NCI-H2227 (cell line): ENCODE results near the gene PBX2.
"Not testable (repeated sequence)": the region's sequence is repeated elsewhere in the genome, so short reads cannot be mapped to it uniquely, and the experiment has no call there.

Source experiments
- DNase-seq: peaks from one replicate; lab custom pipeline; 2025; ENCODE audit not compliant: unreplicated experiment; lab: John Stamatoyannopoulos, UW

Gene PBX2

DNA sequence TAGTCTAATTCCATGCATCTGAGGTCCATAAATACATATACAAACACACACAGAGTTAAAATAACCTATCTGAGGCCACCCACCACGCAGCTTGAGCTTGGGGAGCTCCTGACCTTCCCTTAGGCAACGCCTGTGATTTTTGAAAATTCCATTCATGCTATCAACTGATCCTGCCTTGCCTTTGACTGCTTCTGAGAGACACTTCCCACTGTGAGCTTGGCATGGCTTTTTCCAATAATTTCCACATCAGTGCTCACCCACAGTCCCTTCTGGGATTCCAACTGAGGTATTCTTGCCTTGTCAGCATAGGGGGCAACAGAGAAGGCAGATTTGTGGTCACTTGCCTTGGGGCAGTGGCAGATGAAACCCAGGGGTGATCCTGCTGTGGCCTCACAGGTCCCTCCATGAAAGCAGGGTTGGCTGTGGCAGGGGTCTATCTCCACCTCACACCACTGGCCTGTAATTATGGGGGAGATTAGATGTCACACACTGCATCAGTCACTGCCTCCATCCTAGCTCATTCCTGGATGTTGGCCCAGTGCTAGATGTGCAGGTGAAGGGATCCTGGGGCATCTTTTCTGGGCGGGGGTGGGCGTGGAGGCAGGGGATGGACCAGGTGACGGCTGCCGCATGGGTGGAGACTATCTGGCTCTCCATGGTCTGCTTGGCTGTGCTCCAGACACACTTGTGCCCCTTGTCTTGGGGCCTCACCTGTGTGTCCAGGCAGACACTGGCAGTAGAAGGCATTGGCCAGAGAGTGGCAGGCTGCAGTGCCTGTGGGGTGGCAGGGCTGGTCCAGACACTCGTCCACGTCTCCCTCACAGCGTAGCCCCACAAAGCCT, 13.6 kb upstream of the PBX2 start:
- no peak for DNase-seq

GRCh38 chr6:32202186-32202585, 12.2 kb upstream of the PBX2 start:
- DNase-seq: no peak

DNA sequence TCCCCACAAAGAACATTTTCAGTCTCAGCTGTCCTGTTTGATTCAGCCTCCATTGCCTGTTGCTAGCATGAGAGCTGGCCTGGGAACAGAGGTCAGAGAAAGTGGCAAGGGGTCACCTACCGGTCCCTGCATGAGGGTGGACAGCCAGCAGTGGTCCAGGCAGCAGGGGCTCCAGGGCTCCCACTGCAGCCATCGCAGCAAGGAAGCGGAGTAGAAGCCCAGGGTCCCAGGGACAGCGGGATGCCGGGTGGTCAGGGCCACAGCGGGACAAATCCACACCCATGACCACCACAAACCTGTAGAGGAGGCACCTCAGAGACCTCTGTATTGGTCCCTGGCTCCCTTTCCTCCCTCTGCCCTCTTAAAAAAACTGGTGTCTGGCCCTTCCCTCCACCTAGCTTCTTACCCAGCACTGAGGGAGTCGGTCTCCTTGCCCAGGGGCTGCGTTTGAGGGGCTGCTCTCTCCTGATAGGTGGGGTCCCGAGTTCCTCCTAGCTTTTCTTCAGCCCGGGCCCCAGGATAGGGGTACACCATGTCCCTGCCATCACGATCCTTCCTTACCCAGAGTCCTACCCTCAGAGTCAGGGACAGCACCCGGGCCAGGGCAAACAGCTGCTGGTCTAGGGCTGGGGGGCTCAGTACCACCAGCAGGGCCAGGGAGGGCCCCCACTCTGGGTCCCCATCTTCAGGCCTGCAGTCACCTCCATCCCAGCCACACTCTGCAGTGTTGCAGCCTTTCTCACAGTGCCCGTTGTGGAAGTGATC, 10.9 kb upstream of the PBX2 start:
- DNase-seq: no peak

GRCh38 chr6:32198866-32199265, 8.9 kb upstream of the PBX2 start:
- no peak for DNase-seq

GRCh38 chr6:32198345-32198696, 8.3 kb upstream of the PBX2 start:
- no peak for DNase-seq

DNA sequence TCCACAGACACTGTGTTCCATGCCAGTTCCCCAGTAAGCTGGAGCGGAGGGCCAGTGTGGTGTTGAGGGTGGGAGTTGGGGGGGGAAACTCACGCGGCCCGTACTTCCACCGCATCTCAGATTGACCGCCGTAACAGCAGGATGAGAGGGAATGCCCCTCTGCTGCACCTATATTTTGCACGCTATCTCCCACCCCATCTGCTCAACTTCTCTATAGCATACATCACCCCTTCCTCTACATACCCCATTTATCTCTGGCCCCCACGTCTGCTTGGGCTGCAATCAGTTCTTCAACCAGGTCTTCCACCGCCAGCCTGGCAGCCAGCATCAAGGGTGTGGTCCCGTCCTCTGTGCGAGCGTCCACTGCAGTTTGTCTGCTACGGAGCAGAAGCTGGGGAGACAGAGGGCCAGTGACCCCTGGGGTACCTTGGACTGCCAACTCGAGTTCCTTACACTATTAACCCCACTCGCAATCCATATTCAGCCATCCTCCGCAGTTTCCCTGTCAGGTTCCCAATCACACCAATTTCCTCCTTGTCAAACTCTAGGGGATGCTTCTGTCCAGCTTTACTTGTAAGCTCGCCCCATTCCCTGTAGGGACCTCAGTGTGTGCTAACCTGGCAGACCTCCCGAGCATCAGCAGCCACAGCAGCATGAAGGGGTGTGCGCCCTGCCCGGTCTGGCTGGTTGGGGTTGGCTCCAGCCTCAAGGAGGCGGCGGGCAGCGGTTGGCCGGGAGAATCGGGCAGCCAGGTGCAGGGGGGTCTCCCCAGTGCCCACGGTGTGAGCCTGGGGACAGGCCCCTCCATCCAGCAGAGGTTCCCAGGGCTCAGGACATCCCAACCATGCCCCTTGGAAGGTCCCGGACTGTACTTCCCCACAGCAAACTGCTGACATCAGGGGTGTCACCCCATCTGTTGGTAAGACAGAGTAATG, 6.9 kb upstream of the PBX2 start:
- DNase-seq: peak; percentile 65

GRCh38 chr6:32195902-32196681, 6.1 kb upstream of the PBX2 start:
- peak; percentile 97 for DNase-seq

- peak; percentile 100 for DNase-seq
Observed at GRCh38 chr6:32195652-32195901, 5.6 kb upstream of the PBX2 start.

DNA sequence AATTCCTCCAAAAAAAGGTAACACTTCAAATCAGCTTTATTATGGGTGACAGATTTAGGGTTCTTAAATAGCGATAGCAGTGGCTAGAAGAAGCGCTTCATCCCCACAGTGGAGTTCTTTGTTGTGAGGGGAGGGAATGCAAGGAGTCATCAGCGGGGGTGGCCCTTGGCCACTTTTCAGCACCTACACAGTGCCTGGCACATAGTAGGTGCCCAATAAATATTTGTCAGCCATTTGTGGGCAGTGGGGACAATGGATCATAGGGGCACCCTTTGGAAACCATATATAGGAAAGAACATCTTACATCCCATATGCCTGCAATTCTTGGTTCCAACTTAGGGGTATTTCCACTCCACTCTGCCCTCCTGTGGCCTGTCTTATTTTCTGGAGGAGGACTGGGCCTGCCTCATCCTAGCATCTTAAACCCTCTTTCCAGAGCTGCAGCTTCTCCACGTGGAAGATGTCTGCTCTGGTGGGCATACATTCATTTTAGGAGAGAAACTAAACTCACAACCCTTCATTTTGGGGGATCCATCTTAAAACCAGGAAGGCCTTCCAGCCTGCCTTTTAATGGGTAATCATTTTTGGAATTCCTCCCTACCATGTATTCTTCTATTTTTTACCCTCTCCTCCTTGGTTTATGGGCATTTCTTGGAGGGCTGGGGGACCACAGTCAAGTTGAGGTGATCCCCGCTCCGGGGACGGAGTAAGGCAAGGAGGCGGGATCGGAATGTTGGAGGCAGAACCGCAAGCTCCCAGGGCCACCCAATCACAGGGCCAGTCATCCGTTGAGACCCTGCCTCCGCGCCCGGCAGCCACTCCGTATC, 5.0 kb upstream of the PBX2 start:
- peak; percentile 65 for DNase-seq

DNA sequence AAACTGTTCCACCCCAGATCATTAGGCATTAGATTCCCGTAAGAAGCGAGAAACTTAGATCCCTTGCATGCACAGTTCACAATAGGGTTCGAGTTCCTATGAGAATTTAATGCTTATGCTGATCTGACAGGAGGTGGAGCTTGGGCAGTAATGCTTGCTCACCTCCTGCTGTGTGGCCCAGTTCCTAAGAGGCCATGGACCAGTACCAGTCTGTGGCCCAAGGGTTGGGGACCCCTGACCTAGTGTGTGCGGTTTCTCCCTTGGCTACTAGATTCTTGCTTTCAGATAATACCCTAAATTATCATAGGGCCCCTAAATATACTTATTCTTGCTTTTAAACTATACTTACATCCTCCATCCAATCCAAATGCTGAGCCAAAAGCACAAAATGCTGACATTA, 4.4 kb upstream of the PBX2 start:
- no peak for DNase-seq

DNA sequence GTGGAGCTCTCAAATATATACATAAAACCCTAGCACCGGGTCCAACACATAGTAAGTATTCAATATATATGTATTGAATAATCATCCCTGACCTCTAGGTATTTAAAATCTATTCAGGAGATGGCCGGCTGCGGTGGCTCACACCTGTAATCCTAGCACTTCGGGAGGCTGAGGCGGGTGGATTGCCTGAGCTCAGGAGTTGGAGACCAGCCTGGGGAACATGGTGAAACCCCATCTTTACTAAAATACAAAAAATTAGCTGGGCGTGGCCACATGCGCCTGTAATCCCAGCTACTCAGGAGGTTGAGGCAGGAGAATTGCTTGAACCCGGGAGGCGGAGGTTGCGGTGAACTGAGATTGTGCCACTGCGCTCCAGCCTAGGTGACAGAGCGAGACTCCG, 3.1 kb upstream of the PBX2 start:
- DNase-seq: not testable (repeated sequence)

GRCh38 chr6:32192608-32193039, 2.6 kb upstream of the PBX2 start, which contains the start of gene GPSM3:
Gene GPSM3 (minus strand): TSS chr6:32192643. CDS start chr6:32192513, 130 bp downstream.
- DNase-seq: no peak

DNA sequence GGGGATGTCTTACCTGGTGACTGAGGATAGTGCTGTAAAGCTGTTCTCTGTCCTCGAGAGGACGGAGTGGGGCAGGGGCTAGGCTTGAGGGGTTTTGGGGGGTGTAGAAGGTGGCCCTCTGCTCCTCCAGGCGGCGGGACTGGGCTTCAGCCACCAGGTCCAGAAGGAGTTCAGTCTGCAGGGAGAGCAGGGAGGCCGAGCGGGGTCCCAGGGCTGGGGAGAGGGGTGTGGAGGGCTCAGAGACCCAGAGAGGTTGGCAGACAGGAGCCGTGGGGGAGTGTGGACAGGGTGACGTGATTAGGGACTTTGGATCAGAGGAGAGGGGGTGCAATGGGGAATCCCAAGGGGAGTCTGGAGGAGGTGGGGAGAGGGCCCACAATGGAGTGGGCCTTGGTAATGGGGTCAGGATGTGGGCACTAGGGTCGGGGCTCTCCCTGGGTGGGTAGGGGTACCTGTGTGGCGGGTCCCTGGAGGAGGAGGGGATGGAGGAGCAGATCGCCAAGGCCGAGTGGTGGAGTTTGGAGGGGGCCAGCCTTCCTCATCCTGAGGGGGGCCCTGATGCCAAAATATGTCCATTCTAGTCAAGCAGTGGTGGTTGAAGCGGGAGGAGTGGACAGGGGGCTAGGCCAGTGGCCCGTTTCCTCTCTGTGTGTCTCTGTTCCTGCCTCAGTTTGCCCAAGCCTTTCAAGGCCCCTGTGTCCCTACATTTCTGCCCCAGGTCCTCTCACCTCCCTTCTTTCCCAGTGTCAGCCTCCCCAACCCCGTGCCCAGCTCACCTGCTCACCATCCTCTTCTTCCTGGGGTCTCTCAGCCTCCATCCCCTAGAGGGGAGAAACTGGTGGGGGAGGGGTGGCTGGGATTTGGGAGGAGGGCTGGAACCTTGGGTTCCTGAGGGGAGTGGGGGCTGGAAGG, 1.9 kb upstream of the PBX2 start:
- no peak for DNase-seq

GRCh38 chr6:32190911-32191677, 1.1 kb upstream of the PBX2 start:
- DNase-seq: no peak

DNA sequence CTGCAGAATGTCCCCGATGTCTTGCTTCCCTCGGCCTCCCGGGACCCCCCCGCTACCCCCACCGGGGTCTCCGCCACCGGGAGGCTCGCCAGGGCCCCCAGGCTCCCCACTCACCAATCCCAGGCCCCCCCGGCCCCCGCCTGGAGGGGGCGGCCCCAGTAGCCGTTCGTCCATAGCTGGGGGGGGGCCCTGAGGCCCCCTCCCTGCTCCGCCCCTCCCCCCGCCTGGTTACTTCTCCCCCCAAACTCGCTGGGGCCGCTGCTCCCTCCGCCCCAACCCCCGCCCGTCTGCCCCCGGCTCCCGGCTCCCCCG, 304 bp downstream of the PBX2 start:
- no peak for DNase-seq

DNA sequence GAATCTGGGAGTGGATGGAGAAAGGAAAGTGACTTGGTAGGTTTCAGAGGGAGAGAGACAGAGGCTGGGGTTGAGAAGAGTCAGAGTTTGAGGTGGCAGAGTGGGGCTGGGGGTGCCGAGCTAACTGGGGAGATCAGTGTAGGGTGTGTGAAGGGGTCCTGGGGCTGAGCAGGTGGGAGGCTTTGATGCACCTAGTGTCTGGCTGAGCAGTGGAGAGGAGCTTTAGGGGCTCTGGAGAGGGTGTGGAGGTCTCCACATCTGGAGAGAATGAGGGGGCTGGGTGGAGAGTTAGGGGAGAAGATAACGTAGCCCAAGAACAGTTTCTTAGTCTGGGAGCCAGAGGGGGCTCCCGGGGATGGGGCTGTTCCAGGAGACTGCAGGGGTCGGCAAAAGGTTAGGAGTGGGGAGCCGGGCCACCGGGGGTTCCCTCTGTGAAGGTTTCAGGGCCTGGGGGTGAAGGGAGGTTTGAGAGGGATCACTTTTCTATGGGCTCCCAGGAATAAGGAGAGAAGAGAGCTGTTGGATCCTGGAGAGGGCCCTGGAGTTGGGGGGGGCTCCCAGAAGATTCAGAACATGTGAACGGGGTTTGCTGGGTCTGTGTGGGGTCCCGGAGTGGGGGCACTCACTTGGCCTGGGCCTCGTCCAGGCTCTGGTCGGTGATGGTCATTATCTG, 797 bp downstream of the PBX2 start:
- no peak for DNase-seq

GRCh38 chr6:32188381-32189068, 1.5 kb downstream of the PBX2 start:
- DNase-seq: peak; percentile 23
